GM19099 (cell line): ENCODE results near the gene SPANXA1.
"Not testable (repeated sequence)": the region's sequence is repeated elsewhere in the genome, so short reads cannot be mapped to it uniquely, and the experiment has no call there.

ENCODE experiments used
- POLR2A ChIP-seq: IDR thresholded peaks from 3 replicates; pipeline ENCODE4 v1.6.1; 2011; ENCODE audit warnings: low read depth; ENCODE audit not compliant: insufficient read length; ENCODE audit errors: extremely low read depth

Gene SPANXA1

DNA sequence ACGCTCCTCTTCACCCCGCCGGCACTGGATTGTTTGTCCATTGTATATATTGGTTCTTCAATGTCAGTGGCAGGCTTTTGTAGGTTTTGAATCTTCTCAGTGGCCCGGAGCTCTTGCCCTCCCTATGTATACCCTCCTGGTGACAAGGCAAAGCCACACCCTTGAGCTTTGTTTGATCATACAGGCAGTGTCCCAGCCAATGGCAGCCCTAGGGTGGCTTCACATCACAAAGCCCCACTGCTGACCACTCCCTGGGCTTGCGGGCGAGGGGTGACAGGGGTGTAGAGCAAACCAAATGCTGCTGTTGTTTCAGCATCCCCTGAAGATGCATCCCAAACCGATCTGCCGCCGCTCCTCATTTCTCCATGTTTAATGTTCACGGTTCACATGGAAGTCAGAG lies at the start of gene SPANXA1:
SPANXA1 (minus strand) TSS at position 101 of the 400 bp plus-strand sequence; CDS start at position 41, 60 bp downstream.
- TF ChIP-seq POLR2A: not testable (repeated sequence)

DNA sequence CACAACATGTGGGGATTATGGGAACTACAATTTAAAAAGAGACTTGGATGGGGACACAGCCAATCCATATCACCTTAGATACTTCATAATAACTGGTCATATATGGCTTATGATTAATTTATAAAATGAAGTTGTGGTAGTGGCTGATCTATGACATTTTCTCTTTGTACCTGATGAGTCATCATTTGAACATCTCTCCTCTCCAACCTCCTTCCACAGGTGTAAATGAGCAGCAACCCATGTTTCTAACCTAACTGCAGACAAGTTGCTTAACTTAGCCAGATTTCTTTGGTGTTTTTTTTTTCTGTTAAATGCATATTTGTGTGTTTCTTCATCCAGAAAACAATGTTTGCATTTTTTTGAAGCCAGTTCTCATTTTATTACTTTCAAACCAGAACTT lies 47.6 kb upstream of the SPANXA1 start:
- no peak for TF ChIP-seq POLR2A

GRCh38 chrX:141619336-141619735 lies 34.8 kb upstream of the SPANXA1 start:
- no peak for TF ChIP-seq POLR2A

DNA sequence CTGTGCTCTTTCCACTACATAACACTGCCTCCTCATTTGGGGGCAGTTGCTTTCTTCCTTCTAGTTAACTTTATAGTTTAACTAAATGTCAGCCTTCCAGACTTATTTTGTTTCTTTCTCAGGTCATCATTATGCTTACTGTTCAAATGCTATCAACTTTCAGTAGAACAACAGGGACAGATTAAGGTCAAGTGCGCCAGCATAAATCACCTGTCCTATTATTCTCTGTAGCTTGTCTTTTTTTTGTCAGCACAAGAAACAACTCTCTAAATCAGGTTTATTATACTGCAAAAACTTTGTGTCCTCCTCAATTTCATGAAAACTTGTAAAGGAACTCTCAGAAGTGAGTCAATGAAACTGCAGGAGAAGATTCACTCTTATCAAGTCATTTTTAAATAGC lies 24.6 kb upstream of the SPANXA1 start:
- no peak for TF ChIP-seq POLR2A

DNA sequence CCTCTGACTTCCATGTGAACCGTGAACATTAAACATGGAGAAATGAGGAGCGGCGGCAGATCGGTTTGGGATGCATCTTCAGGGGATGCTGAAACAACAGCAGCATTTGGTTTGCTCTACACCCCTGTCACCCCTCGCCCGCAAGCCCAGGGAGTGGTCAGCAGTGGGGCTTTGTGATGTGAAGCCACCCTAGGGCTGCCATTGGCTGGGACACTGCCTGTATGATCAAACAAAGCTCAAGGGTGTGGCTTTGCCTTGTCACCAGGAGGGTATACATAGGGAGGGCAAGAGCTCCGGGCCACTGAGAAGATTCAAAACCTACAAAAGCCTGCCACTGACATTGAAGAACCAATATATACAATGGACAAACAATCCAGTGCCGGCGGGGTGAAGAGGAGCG lies 4.9 kb upstream of the SPANXA1 start, which contains the start of gene SPANXA2:
SPANXA2 (plus strand) TSS at position 301 of the 400 bp plus-strand sequence; CDS start at position 361, 60 bp downstream.
- not testable (repeated sequence) for TF ChIP-seq POLR2A
